Stimulated activated naive CD4-positive, alpha-beta T cell (primary cell): ENCODE results near the gene MPV17.
A peak's percentile ranks its signal among the peaks of the same experiment; 100 is the strongest.
"Not testable (repeated sequence)": the region's sequence is repeated elsewhere in the genome, so short reads cannot be mapped to it uniquely, and the experiment has no call there.

Source experiments
- DNase-seq, 6 experiments: peaks; one replicate each; lab custom pipeline; 2025; lab: John Stamatoyannopoulos, UW

The MPV17 gene

GRCh38 chr2:27322766-27323595, at the start of gene MPV17:
MPV17 (minus strand) TSS chr2:27323097; CDS start chr2:27322517, 580 bp downstream.
- peak; percentile 61 to 84 (median 79) for DNase-seq

GRCh38 chr2:27370816-27371620, 48.1 kb upstream of the MPV17 start:
- peak in 4 of 6 experiments; percentile 22 to 33 (median 32) for DNase-seq

GRCh38 chr2:27370026-27370815, 47.3 kb upstream of the MPV17 start, which contains the start of the genes EIF2B4 and SNX17:
EIF2B4 (minus strand) TSS chr2:27370338; CDS start chr2:27370314, 24 bp downstream.
SNX17 (plus strand) TSS chr2:27370616; CDS start chr2:27370744, 128 bp downstream.
- peak; percentile 97 to 99 (median 99) for DNase-seq

- DNase-seq, result no peak
Measured at GRCh38 chr2:27369471-27370025, 46.7 kb upstream of the MPV17 start.

- no peak for DNase-seq
Measured at GRCh38 chr2:27363933-27364332, 41.0 kb upstream of the MPV17 start.

GRCh38 chr2:27362678-27363420, 40.0 kb upstream of the MPV17 start:
- DNase-seq, result no peak

GRCh38 chr2:27356382-27357181, 33.7 kb upstream of the MPV17 start, which contains the start of gene GTF3C2:
GTF3C2 (minus strand) TSS chr2:27356764; CDS start chr2:27343554, 13,210 bp downstream.
- peak; percentile 84 to 93 (median 90) for DNase-seq

GRCh38 chr2:27356056-27356381, 33.1 kb upstream of the MPV17 start:
- peak in 1 of 6 experiments; percentile 56 for DNase-seq

GRCh38 chr2:27354597-27354927, 31.7 kb upstream of the MPV17 start:
- DNase-seq, result no peak

- DNase-seq, result no peak
Measured at GRCh38 chr2:27353762-27354596, 31.1 kb upstream of the MPV17 start.

GRCh38 chr2:27353386-27353761, 30.5 kb upstream of the MPV17 start:
- DNase-seq, result not testable (repeated sequence)

- peak in 2 of 6 experiments; percentile 4 to 25 for DNase-seq
Measured at GRCh38 chr2:27351802-27352598, 29.1 kb upstream of the MPV17 start.

- DNase-seq, result no peak
Measured at GRCh38 chr2:27350106-27350693, 27.3 kb upstream of the MPV17 start.

GRCh38 chr2:27347641-27348040, 24.7 kb upstream of the MPV17 start:
- no peak for DNase-seq

- DNase-seq, result no peak
Measured at GRCh38 chr2:27336173-27336572, 13.3 kb upstream of the MPV17 start.

- DNase-seq, result no peak
Measured at GRCh38 chr2:27335311-27335710, 12.4 kb upstream of the MPV17 start.

- DNase-seq, result no peak
Measured at GRCh38 chr2:27324720-27325119, 1.8 kb upstream of the MPV17 start.
